GM18520 (cell line): ENCODE data around the gene TGIF2.
A peak's percentile ranks its signal among the peaks of the same experiment; 100 is the strongest.
"Not testable (repeated sequence)": the region's sequence is repeated elsewhere in the genome, so short reads cannot be mapped to it uniquely, and the experiment has no call there.

ENCODE experiments used
- ATAC-seq: cut with Tn5 transposase; IDR thresholded peaks from one replicate; pipeline ENCODE4 v1.9.1; 2021; ENCODE audit not compliant: unreplicated experiment

TGIF2 gene

DNA sequence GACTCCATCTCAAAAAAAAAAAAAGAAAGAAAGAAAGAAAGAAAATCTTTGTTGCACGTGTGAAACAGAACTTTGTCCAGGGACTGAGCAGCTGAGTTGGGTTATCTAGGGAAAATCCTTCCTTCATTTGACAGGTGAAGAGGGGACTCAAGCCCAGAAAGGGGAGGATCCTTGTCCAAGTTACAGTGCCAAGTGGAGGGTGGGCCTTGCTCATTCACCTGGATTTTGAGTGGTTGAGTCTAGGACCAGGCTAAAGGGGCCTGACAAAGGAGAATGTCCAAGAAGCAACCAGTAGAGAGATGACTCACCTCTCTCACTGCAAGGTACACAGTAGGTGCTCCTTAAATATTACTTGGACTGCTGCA, 2.7 kb downstream of the TGIF2 start:
- ATAC-seq: no peak

GRCh38 chr20:36578356-36579041, 5.1 kb downstream of the TGIF2 start:
- no peak for ATAC-seq

- ATAC-seq: no peak
Observed at GRCh38 chr20:36579996-36580545, 6.7 kb downstream of the TGIF2 start.

DNA sequence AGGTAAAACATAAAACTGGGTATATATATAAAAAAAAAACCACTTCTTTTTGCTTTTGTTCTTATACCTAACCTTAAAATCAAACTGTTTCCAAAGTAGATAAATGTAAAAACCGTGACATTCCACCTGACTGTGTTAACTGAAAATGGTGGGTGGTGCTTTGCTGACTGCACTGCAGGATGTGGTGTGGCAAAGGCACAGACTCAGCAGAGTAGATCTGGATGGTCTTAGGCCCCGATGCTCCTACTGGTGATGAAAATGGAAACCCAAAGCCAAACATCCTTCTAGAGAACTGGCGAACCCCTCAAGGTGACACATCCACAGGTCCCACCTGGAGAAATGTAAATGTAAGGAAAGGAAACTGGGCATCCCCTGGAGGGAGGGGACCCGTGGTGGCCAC, 8.9 kb downstream of the TGIF2 start:
- no peak for ATAC-seq

DNA sequence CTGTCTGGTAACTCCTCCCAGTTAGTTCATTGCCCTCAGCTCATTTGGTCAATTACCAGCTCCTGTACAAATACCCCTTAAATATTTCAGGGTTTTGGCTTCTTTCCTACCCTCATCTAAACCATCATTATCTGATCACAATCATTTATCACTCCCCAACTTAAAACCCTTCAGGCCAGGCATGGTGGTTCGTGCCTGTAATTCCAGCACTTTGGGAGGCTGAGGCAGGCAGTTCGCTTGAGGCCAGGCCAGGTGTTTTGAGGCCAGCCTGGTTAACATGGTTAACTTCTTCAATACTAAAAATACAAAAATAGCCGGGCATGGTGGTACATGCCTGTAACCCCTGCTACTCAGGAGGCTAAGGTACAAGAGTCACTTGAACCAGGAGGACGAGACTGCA, 9.4 kb downstream of the TGIF2 start:
- ATAC-seq: no peak

DNA sequence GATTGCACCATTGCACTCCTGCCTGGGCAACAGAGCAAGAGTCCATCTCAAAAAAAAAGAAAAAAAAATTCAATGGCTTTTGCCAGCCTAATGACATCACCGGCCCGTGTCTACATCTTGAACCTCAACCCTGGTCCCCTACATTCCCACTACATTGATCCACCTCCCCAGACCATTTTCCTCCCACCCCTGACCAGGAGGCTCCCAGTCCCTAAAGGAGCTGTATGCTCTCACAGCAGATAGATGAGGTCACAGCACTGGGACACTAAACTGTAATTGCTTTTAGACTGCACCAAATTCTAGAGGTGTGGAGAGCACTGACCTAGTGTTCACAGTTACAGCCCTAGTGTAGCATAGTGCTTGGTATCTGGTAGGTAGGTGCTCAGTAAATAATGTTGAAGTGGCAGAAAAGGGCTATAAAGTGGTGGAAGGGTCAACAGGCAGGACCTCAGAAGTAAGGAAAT, 10.7 kb downstream of the TGIF2 start:
- ATAC-seq: no peak

DNA sequence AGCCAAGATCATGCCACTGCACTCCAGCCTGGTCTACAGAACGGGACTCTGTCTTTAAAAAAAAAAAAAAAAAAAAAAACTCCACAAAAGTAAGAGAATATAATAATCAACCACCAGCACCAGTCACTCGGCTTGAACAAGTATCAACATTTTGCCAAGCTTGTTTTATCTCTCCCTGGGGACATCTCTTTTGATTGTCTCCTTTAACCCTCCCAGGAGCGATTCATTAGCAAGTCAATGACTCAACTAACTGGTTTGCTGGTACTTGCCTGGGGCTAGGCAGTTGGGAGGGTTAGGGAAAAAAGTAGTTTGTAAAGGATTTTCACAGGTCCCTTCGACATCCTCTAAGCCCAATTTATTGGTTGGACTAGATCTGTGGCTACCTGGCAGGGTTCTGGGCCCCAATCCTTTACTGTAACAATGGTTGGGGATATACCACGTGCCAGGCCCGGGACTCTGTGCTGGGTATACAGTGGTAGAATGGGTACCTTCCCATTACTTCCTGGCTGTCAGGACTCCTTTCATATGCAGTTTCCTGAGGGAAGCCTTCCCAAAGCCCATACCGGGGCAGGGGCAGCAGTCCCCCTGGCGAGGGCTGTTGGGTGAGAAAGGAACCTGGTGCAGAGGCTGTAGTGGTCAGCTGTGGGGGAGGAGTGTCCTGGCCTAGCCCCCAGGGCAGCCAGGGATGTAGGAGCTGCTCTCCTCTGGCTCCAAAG, 12.2 kb downstream of the TGIF2 start:
- ATAC-seq: no peak

- ATAC-seq: no peak
Observed at GRCh38 chr20:36587388-36588070, 14.1 kb downstream of the TGIF2 start.

- no peak for ATAC-seq
Observed at GRCh38 chr20:36591281-36591680, 17.9 kb downstream of the TGIF2 start.

DNA sequence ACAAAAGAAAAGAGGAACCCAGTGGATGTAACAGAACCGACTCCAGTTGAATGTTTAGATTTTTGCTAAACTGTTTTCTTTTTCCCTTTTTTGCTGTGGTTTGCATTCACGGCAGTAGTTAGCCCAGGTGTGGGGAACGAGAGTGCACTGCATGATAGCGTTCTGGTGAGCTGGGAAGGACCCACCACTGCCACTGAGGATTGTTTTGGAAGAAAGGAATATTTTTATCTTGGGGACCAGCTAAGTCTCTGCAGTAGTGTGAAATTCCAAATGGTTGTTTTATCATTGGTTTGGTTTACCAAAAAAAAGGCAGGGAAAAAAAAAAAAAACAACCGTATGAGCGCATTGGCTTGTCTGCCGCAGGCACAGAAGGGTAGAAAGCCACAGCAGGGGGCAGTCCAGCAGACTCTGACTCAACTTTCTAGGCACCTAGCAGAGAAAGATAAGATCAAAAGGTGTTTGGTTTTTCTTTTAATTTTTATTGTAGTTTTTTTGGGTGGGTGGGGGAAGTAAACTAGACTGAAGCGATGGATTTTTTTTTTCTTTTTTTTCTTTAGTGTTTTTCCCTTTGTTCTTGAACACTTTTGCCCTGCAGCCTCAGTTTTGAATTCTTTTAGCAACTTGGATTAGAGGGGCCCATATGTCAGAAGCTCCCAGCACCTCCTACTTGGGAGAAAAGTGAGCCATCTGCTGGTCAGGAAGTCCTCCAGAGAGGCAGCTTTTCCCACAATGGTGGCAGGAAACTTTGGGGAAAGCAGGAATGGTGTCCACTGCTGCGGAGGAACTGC, 18.7 kb downstream of the TGIF2 start:
- no peak for ATAC-seq

- no peak for ATAC-seq
Observed at GRCh38 chr20:36593347-36593929, 20.0 kb downstream of the TGIF2 start.

DNA sequence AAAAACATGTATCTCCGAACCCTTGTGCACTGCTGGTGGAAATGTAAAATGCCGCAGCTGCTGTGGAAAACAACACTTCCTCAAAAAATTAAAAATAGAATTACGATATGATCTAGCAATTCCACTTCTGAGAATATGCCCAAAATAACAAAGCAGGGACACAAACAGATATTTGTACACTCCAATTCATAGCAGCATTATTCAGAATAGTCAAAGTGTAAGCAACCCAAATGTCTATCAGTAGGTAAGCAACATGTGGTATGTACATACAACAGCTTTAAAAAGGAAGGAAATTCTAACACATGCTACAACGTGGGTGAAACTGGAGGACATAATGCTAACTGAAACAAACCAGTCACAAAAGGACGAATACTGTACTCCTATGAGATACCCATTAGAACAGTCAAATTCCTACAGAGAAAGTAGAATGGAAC, 26.5 kb downstream of the TGIF2 start:
- no peak for ATAC-seq

DNA sequence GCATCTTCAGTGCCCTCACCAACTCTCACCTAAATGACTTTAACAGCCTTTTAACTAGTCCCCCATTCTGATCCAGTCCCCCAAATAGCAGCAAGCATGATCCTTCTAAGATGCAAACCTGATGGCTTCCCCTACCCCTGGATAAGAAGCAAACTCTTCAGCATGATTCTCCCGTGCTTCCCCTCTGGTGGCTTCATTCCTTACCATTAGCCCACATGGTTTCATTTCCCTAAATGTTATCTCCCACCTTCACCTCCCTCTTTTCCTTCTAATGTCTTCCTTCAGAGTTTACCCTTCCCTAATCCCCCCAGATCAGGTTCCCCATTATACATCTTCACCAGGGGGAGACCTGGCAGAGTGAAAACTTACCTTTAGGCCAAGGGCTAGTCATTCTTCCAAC, 28.1 kb downstream of the TGIF2 start:
- ATAC-seq: no peak

- ATAC-seq: peak; percentile 11
Observed at GRCh38 chr20:36604952-36605398, 31.6 kb downstream of the TGIF2 start.

DNA sequence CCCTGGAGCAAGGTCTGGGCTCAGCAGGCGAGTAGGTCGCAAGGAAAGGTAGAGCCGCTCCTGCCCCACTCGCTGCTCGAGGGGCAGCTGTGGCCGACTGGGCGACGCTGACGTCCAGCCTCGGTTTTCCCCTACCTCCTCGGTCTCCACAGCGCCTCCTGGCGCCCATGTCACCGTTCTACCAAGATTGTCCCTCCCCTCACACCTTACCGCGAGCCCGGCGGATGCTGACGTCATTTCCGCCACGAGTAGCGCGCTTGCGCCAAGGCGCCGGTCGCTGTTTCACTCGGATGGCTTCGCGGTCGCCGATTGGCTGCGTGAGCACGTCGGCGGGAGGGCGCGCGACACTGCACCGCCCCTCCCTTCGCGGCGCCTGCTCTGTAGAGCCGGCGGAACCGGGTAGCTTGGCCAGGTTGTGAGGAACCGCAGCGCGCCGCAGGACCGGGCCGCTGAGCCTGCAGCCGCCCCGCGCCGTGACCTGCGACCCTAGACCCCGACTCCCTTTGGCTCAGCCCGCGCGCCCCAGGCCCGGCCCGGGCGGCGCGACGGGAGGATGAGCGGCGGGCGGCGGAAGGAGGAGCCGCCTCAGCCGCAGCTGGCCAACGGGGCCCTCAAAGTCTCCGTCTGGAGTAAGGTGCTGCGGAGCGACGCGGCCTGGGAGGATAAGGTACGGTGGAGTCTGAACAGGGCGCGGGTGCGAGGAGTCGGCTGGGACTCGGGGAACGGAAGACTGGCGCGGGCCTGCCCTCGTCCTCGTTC, 32.2 kb downstream of the TGIF2 start, which contains the start of gene RAB5IF:
Gene RAB5IF (plus strand): TSS at position 381 of the 759 bp plus-strand sequence. CDS start 173 bp downstream, at position 554.
- ATAC-seq: peak; percentile 83

DNA sequence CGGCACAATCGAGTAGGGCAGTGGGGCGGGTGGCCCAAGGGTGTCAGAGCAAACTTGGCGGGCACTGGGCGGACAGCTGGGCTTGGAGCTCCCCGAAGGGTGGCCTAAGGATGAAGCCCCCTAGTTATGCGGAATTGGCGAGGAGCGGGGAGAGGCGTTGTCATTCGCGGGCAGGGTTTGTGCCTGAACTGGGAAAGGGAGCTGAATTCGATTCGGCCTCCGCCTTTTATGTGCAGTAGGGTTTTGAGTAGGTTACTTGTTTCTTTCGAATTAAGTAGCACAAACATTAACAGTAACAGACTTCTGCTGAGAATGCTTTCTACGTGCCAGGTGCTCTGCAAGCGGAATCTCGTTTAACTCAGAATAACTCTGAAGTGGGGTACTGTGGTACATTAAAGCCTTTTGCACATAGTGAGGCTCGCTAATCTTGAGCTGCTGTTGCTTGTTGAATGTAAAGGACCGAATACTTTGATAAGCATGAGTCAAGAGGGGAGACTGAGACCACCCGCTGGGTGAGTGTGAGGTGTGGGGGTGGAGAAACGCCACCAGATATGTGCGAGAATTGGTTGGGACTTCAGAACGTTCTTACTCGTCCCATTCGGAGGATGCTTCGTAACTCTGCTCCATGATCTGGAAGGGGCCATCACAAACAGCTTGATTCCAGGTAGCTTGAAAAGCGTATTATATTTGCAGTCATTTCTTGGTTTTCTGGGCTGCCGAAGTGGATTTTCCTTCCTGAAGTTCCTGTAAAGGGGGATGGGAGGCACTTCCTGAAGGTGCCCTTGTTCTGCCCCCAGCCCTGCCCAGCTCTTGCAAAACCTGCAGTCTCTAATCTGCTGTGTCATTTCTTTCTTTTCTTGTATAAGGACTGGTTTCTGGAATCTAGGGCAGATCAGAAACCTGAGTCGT, 33.0 kb downstream of the TGIF2 start:
- no peak for ATAC-seq

GRCh38 chr20:36607586-36608387, 34.4 kb downstream of the TGIF2 start:
- ATAC-seq: no peak

GRCh38 chr20:36608388-36608728, 35.0 kb downstream of the TGIF2 start:
- not testable (repeated sequence) for ATAC-seq
